ENCODE measurements around the gene CTNND2. TPM values are rescaled to one million over a fixed set of nuclear protein-coding genes. Genes with fewer than 3 reads are reported as not detected.

The CTNND2 gene
- total RNA-seq, 4 donors from 2014 or later, result 0.04 TPM; not detected in 3

DNA sequence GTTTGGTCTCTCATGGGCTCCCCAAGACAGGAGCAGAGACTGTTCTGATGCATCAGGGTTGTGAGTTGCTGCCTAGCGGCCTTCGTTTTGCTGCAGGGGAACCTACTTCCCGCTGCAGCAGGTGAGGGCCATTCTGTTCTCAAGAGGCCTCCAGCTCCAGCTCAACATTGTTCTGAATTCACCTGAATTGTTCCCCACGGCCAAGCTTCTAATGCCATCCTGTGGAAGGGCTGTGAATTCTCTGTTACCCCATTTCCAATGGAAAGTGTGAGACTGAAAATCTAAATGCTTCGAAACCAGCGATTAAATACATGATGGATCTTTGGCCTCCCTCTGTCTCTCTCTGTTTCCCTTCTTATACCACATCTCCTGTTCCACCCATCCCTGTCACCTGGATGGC, 794.1 kb downstream of the CTNND2 start:
- ATAC-seq (no peak), DNase-seq (no peak)
- Histone ChIP-seq H3K4me3 (no peak overlapping the region), H3K4me1 (no peaks in the 10 kb centered on the region), H3K36me3 (no peaks in the 10 kb centered on the region), H3K27me3 (no peaks in the 10 kb centered on the region), H3K9me3 (no peaks in the 10 kb centered on the region), H3K27ac (no peak overlapping the region)
- in situ Hi-C loops (cut with MboI; ENCODE audit: low sequenced_read_pairs in 4 of 4) (no loop called here), intact Hi-C loops (cut with DNase I; ENCODE audit: low total_unique reads) (no loop called here)
- TF ChIP-seq, protein P1, sequence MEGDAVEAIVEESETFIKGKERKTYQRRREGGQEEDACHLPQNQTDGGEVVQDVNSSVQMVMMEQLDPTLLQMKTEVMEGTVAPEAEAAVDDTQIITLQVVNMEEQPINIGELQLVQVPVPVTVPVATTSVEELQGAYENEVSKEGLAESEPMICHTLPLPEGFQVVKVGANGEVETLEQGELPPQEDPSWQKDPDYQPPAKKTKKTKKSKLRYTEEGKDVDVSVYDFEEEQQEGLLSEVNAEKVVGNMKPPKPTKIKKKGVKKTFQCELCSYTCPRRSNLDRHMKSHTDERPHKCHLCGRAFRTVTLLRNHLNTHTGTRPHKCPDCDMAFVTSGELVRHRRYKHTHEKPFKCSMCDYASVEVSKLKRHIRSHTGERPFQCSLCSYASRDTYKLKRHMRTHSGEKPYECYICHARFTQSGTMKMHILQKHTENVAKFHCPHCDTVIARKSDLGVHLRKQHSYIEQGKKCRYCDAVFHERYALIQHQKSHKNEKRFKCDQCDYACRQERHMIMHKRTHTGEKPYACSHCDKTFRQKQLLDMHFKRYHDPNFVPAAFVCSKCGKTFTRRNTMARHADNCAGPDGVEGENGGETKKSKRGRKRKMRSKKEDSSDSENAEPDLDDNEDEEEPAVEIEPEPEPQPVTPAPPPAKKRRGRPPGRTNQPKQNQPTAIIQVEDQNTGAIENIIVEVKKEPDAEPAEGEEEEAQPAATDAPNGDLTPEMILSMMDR (IDR thresholded peaks at IDR 0.05 in 4 of 5, conservative IDR thresholded peaks at IDR 0.05 in 1 of 5), result no peak
- no peak for TF ChIP-seq POLR2A (IDR thresholded peaks at IDR 0.05)

- in situ Hi-C loops (cut with MboI; ENCODE audit: low sequenced_read_pairs in 4 of 4), result no loop called here
- no peak overlapping the region for H3K4me3 ChIP-seq
- no peaks in the 10 kb centered on the region for H3K9me3 ChIP-seq
- intact Hi-C loops (cut with DNase I; ENCODE audit: low total_unique reads), result no loop called here
- ATAC-seq, result no peak
- H3K4me1 ChIP-seq, result no peaks in the 10 kb centered on the region
- no peaks in the 10 kb centered on the region for H3K36me3 ChIP-seq
- no peak overlapping the region for H3K27ac ChIP-seq
- H3K27me3 ChIP-seq, result no peaks in the 10 kb centered on the region
- DNase-seq, result no peak
- TF ChIP-seq, protein P1 (IDR thresholded peaks at IDR 0.05 in 4 of 5, conservative IDR thresholded peaks at IDR 0.05 in 1 of 5), result no peak
- no peak for TF ChIP-seq POLR2A (IDR thresholded peaks at IDR 0.05)
These were observed 798.5 kb downstream of the CTNND2 start for GRCh38 chr5:11105696-11106095.

DNA sequence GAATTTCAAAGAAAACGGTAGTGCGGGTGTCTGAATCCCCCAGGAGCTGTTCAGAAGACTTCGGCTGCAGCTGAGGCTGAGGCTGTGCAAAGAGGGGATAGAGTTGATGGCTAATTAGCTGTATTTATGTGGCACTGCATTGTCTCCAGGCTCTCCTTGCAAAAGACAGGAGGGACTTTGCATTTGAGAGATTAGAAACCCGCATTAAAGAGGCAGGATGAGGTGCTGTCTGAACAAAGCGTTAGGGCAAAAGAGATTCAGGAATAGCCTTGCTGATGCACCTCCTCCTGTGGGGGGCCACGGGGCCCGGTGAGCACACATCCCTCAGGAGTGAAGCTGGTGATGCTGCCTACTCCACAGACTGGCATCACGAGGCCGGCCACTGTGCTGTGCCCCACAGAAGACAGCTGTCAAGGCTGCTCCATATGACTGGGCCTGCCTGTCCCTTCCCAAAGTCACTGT, 799.6 kb downstream of the CTNND2 start:
- Histone ChIP-seq H3K4me3 (no peak overlapping the region), H3K27me3 (no peaks in the 10 kb centered on the region), H3K36me3 (no peaks in the 10 kb centered on the region), H3K27ac (no peak overlapping the region), H3K9me3 (no peaks in the 10 kb centered on the region), H3K4me1 (no peaks in the 10 kb centered on the region)
- TF ChIP-seq, protein P1 (IDR thresholded peaks at IDR 0.05 in 4 of 5, conservative IDR thresholded peaks at IDR 0.05 in 1 of 5), result no peak
- TF ChIP-seq POLR2A (IDR thresholded peaks at IDR 0.05), result no peak
- in situ Hi-C loops (cut with MboI; ENCODE audit: low sequenced_read_pairs in 4 of 4), result no loop called here
- intact Hi-C loops (cut with DNase I; ENCODE audit: low total_unique reads), result no loop called here
- DNase-seq (no peak), ATAC-seq (no peak)

DNA sequence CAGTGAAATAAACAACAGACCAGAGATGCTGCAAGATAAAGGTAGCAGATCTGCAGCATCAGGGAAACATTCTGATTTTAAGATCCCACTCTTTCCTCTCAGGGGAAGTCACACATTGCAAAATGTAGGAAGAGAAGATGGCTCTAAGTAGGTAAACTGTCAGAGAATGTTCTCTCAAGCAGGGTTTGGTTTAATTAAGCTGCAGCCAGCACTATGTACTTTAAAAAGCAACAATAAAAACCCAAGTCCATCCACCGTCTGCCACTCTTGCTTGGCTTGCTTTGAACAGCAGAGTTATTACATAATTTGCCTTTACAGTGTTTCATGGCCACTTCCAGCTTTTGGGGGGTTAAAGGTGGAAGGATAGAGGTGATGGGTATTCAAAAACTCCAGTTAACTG, 800.0 kb downstream of the CTNND2 start:
- ATAC-seq (no peak), DNase-seq (no peak)
- in situ Hi-C loops (cut with MboI; ENCODE audit: low sequenced_read_pairs in 4 of 4) (no loop called here), intact Hi-C loops (cut with DNase I; ENCODE audit: low total_unique reads) (no loop called here)
- Histone ChIP-seq H3K27me3 (no peaks in the 10 kb centered on the region), H3K36me3 (no peaks in the 10 kb centered on the region), H3K4me1 (no peaks in the 10 kb centered on the region), H3K4me3 (no peak overlapping the region), H3K27ac (no peak overlapping the region), H3K9me3 (no peaks in the 10 kb centered on the region)
- TF ChIP-seq POLR2A (IDR thresholded peaks at IDR 0.05), result no peak
- TF ChIP-seq, protein P1 (IDR thresholded peaks at IDR 0.05 in 4 of 5, conservative IDR thresholded peaks at IDR 0.05 in 1 of 5), result no peak

GRCh38 chr5:11084111-11084510, 820.1 kb downstream of the CTNND2 start:
- DNase-seq (no peak), ATAC-seq (no peak)
- TF ChIP-seq POLR2A (IDR thresholded peaks at IDR 0.05), result no peak
- TF ChIP-seq, protein P1 (IDR thresholded peaks at IDR 0.05 in 4 of 5, conservative IDR thresholded peaks at IDR 0.05 in 1 of 5), result no peak
- Histone ChIP-seq H3K4me3 (no peak overlapping the region), H3K27ac (no peak overlapping the region), H3K27me3 (no peaks in the 10 kb centered on the region), H3K9me3 (no peaks in the 10 kb centered on the region), H3K4me1 (no peaks in the 10 kb centered on the region), H3K36me3 (no peaks in the 10 kb centered on the region)
- intact Hi-C loops (cut with DNase I; ENCODE audit: low total_unique reads), result no loop called here
- in situ Hi-C loops (cut with MboI; ENCODE audit: low sequenced_read_pairs in 4 of 4), result no loop called here
